Progenitor cell of endocrine pancreas (in vitro differentiated cells): ENCODE measurements around the gene RSRC1. TPM values are rescaled to one million over a fixed set of nuclear protein-coding genes. Genes with fewer than 3 reads are reported as not detected.

Source experiments
- DNase-seq: peaks from one replicate; pipeline ENCODE4 v3.0.0; 2021; ENCODE audit warnings: low spot score; ENCODE audit not compliant: unreplicated experiment
- H3K27ac Mint-ChIP-seq: 2 replicates; pipeline ENCODE4 v1.8.0; 2021; ENCODE audit warnings: mild to moderate bottlenecking, moderate library complexity, mixed read lengths
- H3K27me3 Mint-ChIP-seq: 2 replicates; pipeline ENCODE4 v1.8.0; 2021; ENCODE audit warnings: mixed read lengths
- H3K36me3 Mint-ChIP-seq: 2 replicates; pipeline ENCODE4 v1.8.0; 2022; ENCODE audit warnings: mixed read lengths; ENCODE audit not compliant: insufficient read depth
- H3K4me1 Mint-ChIP-seq: 2 replicates; pipeline ENCODE4 v1.8.0; 2021; ENCODE audit warnings: low read depth, mixed read lengths
- H3K4me3 Mint-ChIP-seq: 2 replicates; pipeline ENCODE4 v1.8.0; 2021; ENCODE audit warnings: low read depth, mild to moderate bottlenecking, moderate library complexity, mixed read lengths
- H3K9me3 Mint-ChIP-seq: 2 replicates; pipeline ENCODE4 v1.8.0; 2021; ENCODE audit warnings: low read depth, mixed read lengths
- total RNA-seq: library from RNA; stranded (reverse); gene quantifications from 2 replicates; pipeline ENCODE4 v1.2.1, GENCODE V29; 2021
- TF ChIP-seq, protein P1 (sequence below): fragments of 200-600 bp; sonication (generic); IDR thresholded peaks from one replicate; pipeline ENCODE4 v1.5.0; 2021; ENCODE audit warnings: antibody characterized with exemption, mild to moderate bottlenecking; ENCODE audit not compliant: unreplicated experiment

Gene RSRC1
- total RNA-seq, 1 donor from 2014 or later = 50.6 TPM

DNA sequence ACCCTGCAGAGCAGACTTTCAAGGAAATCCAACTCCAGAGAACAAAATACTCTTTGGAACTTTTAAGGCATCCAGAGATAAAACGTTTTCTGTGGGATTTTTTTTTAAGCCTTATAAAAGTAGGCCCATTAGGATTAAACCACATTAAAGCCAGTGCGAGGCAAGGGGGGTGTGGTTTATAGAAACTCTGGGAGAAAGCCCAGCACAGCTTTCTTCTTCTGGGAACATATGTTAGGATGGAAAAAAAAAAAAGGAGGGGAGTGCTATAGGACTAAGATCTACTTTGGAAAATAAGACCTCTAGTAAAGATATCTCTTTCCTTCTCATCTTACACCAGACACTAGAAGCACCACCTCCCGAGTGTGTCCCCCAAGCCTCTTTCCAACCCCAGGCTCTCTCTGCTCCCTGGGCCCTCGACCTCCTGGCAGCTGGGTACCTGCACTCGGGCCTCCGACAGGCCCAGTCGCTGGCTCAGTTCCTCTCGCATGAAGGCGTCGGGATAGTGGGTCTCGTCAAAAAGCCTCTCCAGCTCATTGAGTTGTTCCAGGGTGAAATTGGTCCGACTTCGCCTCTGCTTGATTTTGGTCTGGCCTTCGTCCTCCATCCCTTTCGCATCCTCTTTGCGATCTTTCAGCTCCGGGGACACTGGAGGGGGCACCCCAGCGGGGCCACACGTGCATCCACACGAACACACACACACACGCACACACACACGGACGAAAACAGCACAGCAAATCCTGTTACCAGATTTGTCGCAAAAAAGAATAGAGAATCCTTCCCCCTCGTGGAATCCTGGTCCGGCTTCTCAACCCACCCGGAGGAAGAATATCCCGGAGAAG is 7.4 kb upstream of the RSRC1 start:
- Mint-ChIP-seq H3K36me3 (no peaks in the 10 kb centered on the region), H3K27ac (peak overlapping the region; percentile 29), H3K27me3 (peaks cover 95% of the 10 kb centered on the region), H3K4me3 (peak overlapping the region; percentile 53), H3K4me1 (peaks cover 30% of the 10 kb centered on the region), H3K9me3 (no peaks in the 10 kb centered on the region)
- no peak for DNase-seq
- TF ChIP-seq, protein P1, sequence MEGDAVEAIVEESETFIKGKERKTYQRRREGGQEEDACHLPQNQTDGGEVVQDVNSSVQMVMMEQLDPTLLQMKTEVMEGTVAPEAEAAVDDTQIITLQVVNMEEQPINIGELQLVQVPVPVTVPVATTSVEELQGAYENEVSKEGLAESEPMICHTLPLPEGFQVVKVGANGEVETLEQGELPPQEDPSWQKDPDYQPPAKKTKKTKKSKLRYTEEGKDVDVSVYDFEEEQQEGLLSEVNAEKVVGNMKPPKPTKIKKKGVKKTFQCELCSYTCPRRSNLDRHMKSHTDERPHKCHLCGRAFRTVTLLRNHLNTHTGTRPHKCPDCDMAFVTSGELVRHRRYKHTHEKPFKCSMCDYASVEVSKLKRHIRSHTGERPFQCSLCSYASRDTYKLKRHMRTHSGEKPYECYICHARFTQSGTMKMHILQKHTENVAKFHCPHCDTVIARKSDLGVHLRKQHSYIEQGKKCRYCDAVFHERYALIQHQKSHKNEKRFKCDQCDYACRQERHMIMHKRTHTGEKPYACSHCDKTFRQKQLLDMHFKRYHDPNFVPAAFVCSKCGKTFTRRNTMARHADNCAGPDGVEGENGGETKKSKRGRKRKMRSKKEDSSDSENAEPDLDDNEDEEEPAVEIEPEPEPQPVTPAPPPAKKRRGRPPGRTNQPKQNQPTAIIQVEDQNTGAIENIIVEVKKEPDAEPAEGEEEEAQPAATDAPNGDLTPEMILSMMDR = no peak

- Mint-ChIP-seq H3K4me1 (peaks cover 25% of the 10 kb centered on the region), H3K4me3 (peak overlapping the region; percentile 53), H3K9me3 (no peaks in the 10 kb centered on the region), H3K27me3 (peaks cover 95% of the 10 kb centered on the region), H3K27ac (no peak overlapping the region), H3K36me3 (no peaks in the 10 kb centered on the region)
- TF ChIP-seq, protein P1 = no peak
- peak; percentile 23 for DNase-seq
Observed at GRCh38 chr3:158103081-158103886, 6.6 kb upstream of the RSRC1 start.

- DNase-seq = no peak
- H3K9me3 Mint-ChIP-seq = no peaks in the 10 kb centered on the region
- H3K27me3 Mint-ChIP-seq = peaks cover 95% of the 10 kb centered on the region
- H3K27ac Mint-ChIP-seq = peak overlapping the region; percentile 77
- TF ChIP-seq, protein P1 = no peak
- peak overlapping the region; percentile 53 for H3K4me3 Mint-ChIP-seq
- H3K36me3 Mint-ChIP-seq = no peaks in the 10 kb centered on the region
- H3K4me1 Mint-ChIP-seq = peaks cover 25% of the 10 kb centered on the region
Observed at GRCh38 chr3:158103887-158104327, 6.0 kb upstream of the RSRC1 start.

DNA sequence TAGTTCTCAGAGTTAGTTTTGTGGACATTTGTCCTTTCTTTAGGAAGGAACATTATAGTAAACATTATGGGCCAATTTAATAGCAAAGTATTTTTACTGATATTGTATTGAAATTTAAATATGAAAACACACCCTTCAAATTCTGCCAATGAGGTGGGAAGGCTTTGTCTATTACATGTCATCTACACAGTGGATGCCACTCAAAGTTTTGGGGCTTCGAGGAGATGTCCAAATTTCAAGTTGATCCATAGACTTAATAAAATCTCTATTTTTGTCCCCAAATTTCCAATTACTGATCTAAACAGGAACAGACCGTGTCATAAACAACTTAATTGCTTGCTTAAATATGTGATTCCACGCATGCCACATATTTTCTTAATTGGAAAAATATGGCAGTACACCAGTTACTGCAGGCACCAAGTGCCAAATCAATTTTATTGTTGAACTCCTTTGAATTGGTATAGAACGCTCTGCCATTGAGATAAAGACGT is 5.4 kb upstream of the RSRC1 start:
- no peak for DNase-seq
- H3K4me3 Mint-ChIP-seq = no peak overlapping the region
- no peak overlapping the region for H3K27ac Mint-ChIP-seq
- peaks cover 95% of the 10 kb centered on the region for H3K27me3 Mint-ChIP-seq
- no peaks in the 10 kb centered on the region for H3K36me3 Mint-ChIP-seq
- TF ChIP-seq, protein P1 = no peak
- no peaks in the 10 kb centered on the region for H3K9me3 Mint-ChIP-seq
- H3K4me1 Mint-ChIP-seq = peaks cover 25% of the 10 kb centered on the region

DNA sequence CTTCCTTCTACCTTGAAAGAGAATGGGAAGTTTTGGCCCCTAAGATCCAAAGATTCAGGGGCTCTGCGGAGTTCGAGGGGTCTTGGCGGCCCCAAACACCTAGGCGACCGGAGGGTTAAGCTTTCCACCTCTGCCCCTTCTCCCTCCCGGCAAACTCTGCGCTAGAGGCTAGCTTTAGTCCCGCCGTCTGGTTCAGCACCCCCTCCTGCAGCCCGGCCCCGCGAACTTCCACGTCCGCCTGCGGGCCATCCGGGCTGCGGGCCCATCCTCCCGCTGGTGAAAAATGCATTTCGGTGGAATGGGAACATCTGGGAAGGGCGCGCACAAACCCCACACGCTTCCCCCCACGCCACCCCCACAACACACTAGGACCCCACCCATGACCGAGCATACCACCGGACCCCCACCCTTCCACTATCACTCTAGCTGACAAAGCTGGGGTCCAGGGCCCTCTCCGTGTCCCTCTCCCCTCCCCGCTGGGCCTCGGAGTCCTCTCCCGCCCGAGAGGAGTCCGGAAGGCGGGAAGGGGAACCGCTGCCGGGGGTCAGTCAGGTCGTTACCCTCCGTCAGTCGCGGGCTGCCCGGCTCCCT is 4.7 kb upstream of the RSRC1 start:
- H3K9me3 Mint-ChIP-seq = no peaks in the 10 kb centered on the region
- peaks cover 27% of the 10 kb centered on the region for H3K4me1 Mint-ChIP-seq
- H3K27me3 Mint-ChIP-seq = peaks cover 92% of the 10 kb centered on the region

More for the DNA sequence above, 4.7 kb upstream of the RSRC1 start:
- Mint-ChIP-seq H3K27ac (no peak overlapping the region), H3K4me3 (peak overlapping the region; percentile 62), H3K36me3 (no peaks in the 10 kb centered on the region)
- TF ChIP-seq, protein P1 = no peak
- DNase-seq = peak; percentile 27
